Activated CD4-positive, alpha-beta T cell treated with anti-CD3 and anti-CD28 coated beads, Interleukin-2, amount 10 ng/mL, durations not matched to agents 7 days and 5 days (primary cell): Measurements from ENCODE around the gene MON2. TPM values are rescaled to one million over a fixed set of nuclear protein-coding genes. Genes with fewer than 3 reads are reported as not detected.
"Not testable (repeated sequence)": the region's sequence is repeated elsewhere in the genome, so short reads cannot be mapped to it uniquely, and the experiment has no call there.

Source experiments
- CTCF ChIA-PET: fragments of 350-600 bp; sonication (Branson Sonifier 250); formaldehyde crosslinking; loops from one replicate; lab custom pipeline; 2021; ENCODE audit warnings: antibody characterized with exemption; lab: Charles Lee
- POLR2A ChIA-PET: fragments of 350-600 bp; sonication (Branson Sonifier 250); formaldehyde crosslinking; loops from one replicate; lab custom pipeline; 2021; ENCODE audit warnings: antibody characterized with exemption; lab: Charles Lee
- DNase-seq: peaks from one replicate; pipeline ENCODE4 v3.0.0-alpha.2; 2020
- H3K27ac Mint-ChIP-seq: one replicate; pipeline ENCODE4 v1.8.0; 2021; ENCODE audit warnings: mild to moderate bottlenecking, moderate library complexity, mixed read lengths
- H3K27me3 Mint-ChIP-seq: one replicate; pipeline ENCODE4 v1.8.0; 2021; ENCODE audit warnings: mixed read lengths
- H3K36me3 Mint-ChIP-seq: one replicate; pipeline ENCODE4 v1.8.0; 2021; ENCODE audit warnings: low read depth, mixed read lengths
- H3K4me1 Mint-ChIP-seq: one replicate; pipeline ENCODE4 v1.8.0; 2021; ENCODE audit warnings: mixed read lengths
- H3K4me3 Mint-ChIP-seq: one replicate; pipeline ENCODE4 v1.8.0; 2021; ENCODE audit warnings: mild to moderate bottlenecking, moderate library complexity, mixed read lengths
- H3K9me3 Mint-ChIP-seq: one replicate; pipeline ENCODE4 v1.8.0; 2021; ENCODE audit warnings: mixed read lengths
- total RNA-seq, 2 experiments: library from RNA; stranded (reverse); gene quantifications; one replicate each; pipeline ENCODE4 v1.2.3, GENCODE V29; 2021

MON2 gene
- total RNA-seq, 2 experiments from 2014 or later = 44.2 to 48.7 TPM

DNA sequence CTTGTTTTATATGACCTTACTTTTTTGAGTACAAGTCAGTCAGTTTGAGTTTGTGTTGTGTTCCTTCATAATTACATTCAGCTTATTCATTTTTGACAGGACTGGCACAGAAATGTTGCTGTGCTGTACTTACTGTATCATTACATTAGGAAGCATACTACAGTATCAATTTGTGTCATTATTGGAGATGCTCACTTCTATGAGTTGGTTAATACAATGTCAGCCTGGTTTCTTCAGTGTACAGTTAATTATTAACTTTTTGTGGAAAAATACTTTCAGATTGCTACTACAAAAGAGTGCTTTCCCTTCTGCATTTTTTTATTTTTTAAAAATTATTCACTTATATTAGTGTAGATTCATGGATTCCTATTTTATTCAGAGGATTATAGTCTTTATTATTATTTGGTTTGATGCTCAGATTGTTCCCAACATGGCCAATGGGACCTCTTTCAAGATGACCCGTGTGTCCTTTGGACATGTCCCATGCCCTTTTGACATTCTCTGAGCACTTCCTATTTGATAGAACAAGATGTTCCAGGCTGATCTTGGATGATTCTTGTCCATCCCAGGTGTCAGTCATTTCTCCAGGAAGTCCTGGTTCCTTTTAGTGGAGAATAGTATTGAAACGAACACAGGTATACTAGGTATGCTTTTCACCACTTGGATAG lies 66.6 kb downstream of the MON2 start:
- Mint-ChIP-seq H3K27me3 (no peaks in the 10 kb centered on the region), H3K9me3 (no peaks in the 10 kb centered on the region), H3K36me3 (peaks cover 32% of the 10 kb centered on the region), H3K4me3 (no peak overlapping the region), H3K27ac (no peak overlapping the region), H3K4me1 (no peaks in the 10 kb centered on the region)
- DNase-seq = no peak
- POLR2A ChIA-PET = no interaction called here
- CTCF ChIA-PET = no interaction called here

DNA sequence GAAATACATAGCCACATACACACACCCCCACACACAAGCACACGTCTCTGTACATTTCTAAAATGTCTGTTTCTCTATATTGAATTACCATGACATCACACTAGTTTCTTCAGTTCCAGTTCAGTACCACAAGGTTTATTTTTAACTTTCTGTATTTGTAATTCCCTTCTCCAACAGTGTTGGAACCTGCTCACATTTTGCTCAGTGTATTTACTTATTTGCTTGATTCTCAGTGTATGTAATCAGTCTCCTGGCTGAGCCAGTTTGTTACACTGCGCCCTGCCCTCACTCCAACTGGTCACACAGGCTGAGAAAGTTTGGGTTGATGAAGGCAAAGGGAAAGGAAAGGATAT lies 67.1 kb downstream of the MON2 start:
- no peaks in the 10 kb centered on the region for H3K4me1 Mint-ChIP-seq
- POLR2A ChIA-PET = no interaction called here
- no peaks in the 10 kb centered on the region for H3K9me3 Mint-ChIP-seq
- H3K27ac Mint-ChIP-seq = no peak overlapping the region
- H3K27me3 Mint-ChIP-seq = no peaks in the 10 kb centered on the region
- H3K36me3 Mint-ChIP-seq = peaks cover 33% of the 10 kb centered on the region
- H3K4me3 Mint-ChIP-seq = no peak overlapping the region
- DNase-seq = no peak
- CTCF ChIA-PET = no interaction called here

DNA sequence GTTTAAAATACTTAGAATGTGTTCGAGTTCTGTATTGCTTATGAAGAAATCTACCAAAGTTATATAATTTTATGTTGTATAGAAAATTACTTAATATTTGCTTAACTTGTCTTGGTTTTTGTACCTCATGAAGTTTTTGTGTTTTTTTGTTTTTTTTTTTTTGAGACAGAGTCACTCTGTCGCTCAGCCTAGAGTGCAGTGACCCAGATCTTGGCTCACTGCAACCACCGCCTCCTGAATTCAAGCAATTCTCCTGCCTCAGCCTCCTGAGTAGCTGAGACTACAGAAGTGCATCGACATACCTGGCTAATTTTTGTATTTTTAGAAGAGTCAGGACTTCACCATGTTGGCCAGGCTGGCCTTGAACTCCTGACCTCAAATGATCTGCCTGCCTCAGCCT lies 69.9 kb downstream of the MON2 start:
- no peaks in the 10 kb centered on the region for H3K4me1 Mint-ChIP-seq
- no peak overlapping the region for H3K27ac Mint-ChIP-seq
- no peaks in the 10 kb centered on the region for H3K27me3 Mint-ChIP-seq

DNA sequence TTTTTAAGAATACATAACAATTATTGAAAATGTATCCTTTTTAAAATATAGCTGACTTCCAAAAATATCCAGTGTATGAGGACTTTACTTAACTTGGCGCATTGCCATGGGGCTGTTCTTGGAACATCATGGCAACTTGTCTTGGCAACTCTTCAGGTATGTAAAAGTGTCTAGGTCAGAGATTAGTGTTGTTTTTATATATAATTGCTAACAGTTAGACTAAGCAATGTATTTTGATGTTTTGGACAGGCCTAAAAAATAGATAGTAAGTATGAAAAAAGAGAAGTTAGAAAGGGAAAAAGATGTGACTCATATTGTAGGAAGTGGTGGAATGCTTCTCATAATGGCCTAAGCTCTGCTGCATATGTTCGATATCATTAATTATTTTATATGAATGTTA lies 70.9 kb downstream of the MON2 start:
- Mint-ChIP-seq H3K4me1 (peaks cover 2% of the 10 kb centered on the region), H3K27me3 (no peaks in the 10 kb centered on the region), H3K9me3 (no peaks in the 10 kb centered on the region), H3K4me3 (no peak overlapping the region), H3K27ac (no peak overlapping the region), H3K36me3 (peaks cover 32% of the 10 kb centered on the region)
- DNase-seq = no peak
- POLR2A ChIA-PET = interaction anchor here (0.7 kb wide), 1 partner anchor 40 kb away, joined by 3 read pairs; no protein-coding TSS in a partner anchor
- CTCF ChIA-PET = interaction anchor here (0.7 kb wide), 1 partner anchor 193 kb away, joined by 3 read pairs; no protein-coding TSS in a partner anchor

More for the DNA sequence above, 69.9 kb downstream of the MON2 start:
- Mint-ChIP-seq H3K4me3 (no peak overlapping the region), H3K36me3 (peaks cover 31% of the 10 kb centered on the region), H3K9me3 (no peaks in the 10 kb centered on the region)
- no peak for DNase-seq
- CTCF ChIA-PET = no interaction called here
- POLR2A ChIA-PET = no interaction called here

DNA sequence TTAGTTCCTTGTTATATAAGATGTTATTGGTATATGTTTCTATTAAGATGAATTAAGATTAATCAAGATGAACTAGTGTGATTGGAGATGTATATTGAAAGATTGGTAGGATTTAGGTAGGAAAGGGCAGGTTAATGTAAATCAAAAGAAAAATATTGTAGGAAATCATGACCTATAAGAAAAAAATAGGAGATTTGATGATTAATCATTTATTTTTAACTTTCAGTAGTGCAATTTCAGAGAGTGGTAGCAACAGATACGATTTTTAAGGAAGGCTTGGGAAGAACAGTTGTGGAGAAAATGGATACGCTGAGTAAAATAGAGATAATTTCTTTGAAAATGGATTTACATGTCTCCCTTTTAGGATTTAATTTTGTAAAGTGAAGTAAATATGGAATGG lies 73.7 kb downstream of the MON2 start:
- Mint-ChIP-seq H3K27me3 (no peaks in the 10 kb centered on the region), H3K27ac (no peak overlapping the region), H3K36me3 (peaks cover 30% of the 10 kb centered on the region), H3K9me3 (no peaks in the 10 kb centered on the region), H3K4me3 (no peak overlapping the region), H3K4me1 (peaks cover 4% of the 10 kb centered on the region)
- ChIA-PET POLR2A (no interaction called here), CTCF (no interaction called here)
- DNase-seq = no peak

DNA sequence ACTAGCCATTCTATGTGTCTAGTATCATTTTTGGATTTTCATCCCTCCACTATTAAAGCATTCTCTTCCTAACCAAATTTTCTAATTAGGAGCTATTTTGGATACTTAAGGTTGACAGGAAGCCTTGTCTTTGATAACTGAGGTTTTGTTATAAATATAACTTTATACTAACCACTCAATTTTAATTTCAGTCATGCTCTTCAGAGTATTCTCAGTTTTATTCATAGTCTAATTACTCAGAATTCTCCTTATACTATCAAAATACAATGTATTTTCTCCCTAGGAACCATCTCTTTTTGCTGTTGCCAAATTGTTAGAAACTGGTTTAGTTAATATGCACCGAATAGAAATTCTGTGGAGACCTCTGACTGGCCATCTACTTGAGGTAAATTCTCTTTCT lies 76.2 kb downstream of the MON2 start:
- Mint-ChIP-seq H3K4me3 (no peak overlapping the region), H3K9me3 (no peaks in the 10 kb centered on the region), H3K27ac (no peak overlapping the region), H3K4me1 (peaks cover 4% of the 10 kb centered on the region), H3K27me3 (no peaks in the 10 kb centered on the region), H3K36me3 (peaks cover 27% of the 10 kb centered on the region)
- ChIA-PET POLR2A (no interaction called here), CTCF (interaction anchor here (0.5 kb wide), 1 partner anchor 40 kb away, joined by 3 read pairs; no protein-coding TSS in a partner anchor)
- DNase-seq = no peak

DNA sequence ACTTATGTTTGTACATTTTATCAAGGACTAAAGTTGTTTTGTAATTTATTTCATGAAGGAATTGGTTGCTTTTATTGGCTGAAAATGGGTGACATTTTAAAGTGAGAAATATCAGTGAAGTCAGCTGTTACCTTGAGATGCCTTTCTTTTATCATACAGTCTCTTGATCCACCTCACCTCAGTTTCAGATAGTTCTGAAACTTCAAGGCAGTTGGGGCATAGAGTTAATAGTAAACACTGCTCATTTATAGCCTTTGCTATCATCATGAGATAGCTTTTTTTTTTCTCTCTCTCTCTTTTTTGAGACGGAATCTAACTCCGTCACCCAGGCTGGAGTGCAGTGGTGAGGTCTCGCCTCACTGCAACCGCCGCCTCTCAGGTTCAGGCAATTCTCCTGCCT lies 76.7 kb downstream of the MON2 start:
- Mint-ChIP-seq H3K36me3 (peaks cover 29% of the 10 kb centered on the region), H3K27ac (no peak overlapping the region), H3K4me3 (no peak overlapping the region), H3K9me3 (no peaks in the 10 kb centered on the region), H3K27me3 (no peaks in the 10 kb centered on the region), H3K4me1 (peaks cover 4% of the 10 kb centered on the region)
- POLR2A ChIA-PET = no interaction called here
- CTCF ChIA-PET = interaction anchor here (0.5 kb wide), 1 partner anchor 41 kb away, joined by 3 read pairs; no protein-coding TSS in a partner anchor
- no peak for DNase-seq

DNA sequence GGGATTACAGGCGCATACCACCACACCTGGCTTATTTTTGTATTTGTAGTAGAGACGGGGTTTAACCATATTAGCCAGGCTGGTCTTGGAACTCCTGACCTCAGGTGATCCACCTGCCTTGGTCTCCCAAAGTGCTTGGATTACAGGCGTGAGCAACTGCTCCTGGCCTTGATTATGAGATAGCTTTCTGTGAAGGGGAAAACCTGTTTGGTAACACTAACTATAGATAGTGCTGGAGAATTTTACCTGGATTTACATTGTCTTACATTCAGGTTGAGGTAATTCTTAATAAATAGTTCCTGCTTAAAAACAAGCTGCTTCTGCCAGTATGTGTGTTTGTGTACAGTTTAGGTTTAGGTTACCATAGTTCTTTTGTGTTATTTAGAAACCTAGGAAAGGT lies 77.1 kb downstream of the MON2 start:
- no peak for DNase-seq
- H3K4me3 Mint-ChIP-seq = no peak overlapping the region
- CTCF ChIA-PET = interaction anchor here (0.5 kb wide), 1 partner anchor 41 kb away, joined by 3 read pairs; no protein-coding TSS in a partner anchor
- no peak overlapping the region for H3K27ac Mint-ChIP-seq
- peaks cover 4% of the 10 kb centered on the region for H3K4me1 Mint-ChIP-seq
- H3K27me3 Mint-ChIP-seq = no peaks in the 10 kb centered on the region
- POLR2A ChIA-PET = no interaction called here
- no peaks in the 10 kb centered on the region for H3K9me3 Mint-ChIP-seq
- H3K36me3 Mint-ChIP-seq = peaks cover 28% of the 10 kb centered on the region

DNA sequence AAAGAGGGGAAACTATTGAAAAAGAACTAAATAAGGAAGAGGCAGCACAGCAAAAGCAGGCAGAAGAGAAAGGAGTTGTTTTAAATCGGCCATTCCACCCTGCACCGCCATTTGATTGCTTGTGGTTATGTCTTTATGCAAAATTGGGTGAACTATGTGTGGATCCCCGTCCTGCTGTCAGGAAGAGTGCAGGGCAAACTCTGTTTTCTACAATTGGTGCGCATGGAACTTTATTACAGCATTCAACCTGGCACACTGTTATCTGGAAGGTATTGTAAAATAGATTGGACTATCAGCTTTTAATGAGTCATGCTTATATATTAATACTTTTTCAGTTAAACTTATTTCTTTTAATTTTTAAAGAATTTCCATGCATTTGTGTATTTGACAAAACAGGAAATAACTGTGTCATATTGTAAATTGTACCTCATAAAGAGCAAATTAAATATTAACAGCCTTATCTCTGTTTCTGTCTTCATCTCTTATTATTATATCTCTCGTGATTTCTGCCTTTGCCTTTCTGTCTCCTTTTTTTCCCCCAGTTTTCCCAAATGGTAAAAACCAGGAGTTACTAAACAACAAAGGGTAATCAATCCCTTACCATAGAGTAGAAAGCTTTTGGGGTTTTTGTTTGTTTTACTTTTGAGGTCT lies 86.4 kb downstream of the MON2 start:
- no peaks in the 10 kb centered on the region for H3K4me1 Mint-ChIP-seq
- H3K36me3 Mint-ChIP-seq = peaks cover 43% of the 10 kb centered on the region
- H3K27ac Mint-ChIP-seq = no peak overlapping the region
- CTCF ChIA-PET = interaction anchor here (0.6 to 1.1 kb wide), 2 partner anchors 15 to 49 kb away, joined by 3 to 4 read pairs; no protein-coding TSS in a partner anchor
- POLR2A ChIA-PET = no interaction called here
- H3K4me3 Mint-ChIP-seq = no peak overlapping the region
- peaks cover 3% of the 10 kb centered on the region for H3K9me3 Mint-ChIP-seq
- DNase-seq = no peak
- H3K27me3 Mint-ChIP-seq = no peaks in the 10 kb centered on the region

DNA sequence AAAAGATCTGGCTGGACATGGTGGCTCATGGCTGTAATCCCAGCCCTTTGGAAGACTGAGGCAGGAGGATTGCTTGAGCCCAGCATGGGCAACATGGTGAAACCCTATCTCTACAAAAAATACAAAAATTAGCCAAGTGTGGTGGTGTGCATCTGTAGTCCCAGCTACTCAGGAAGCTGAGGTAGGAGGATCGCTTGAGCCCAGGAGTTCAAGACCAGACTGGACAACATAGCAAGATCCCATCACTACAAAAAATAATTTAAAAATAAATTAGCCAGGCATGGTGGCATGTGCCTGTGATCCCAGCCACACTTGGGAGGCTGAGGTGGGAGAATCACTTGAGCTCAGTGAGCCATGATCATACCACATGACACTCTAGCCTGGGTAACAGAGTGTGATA lies 92.7 kb downstream of the MON2 start:
- H3K4me1 Mint-ChIP-seq, H3K4me3 Mint-ChIP-seq, DNase-seq, POLR2A ChIA-PET, H3K27me3 Mint-ChIP-seq, H3K9me3 Mint-ChIP-seq, H3K27ac Mint-ChIP-seq: not testable (repeated sequence)
- CTCF ChIA-PET = interaction anchor here (0.6 to 1.7 kb wide), 2 partner anchors 22 to 83 kb away, joined by 3 to 4 read pairs; no protein-coding TSS in a partner anchor
- H3K36me3 Mint-ChIP-seq = peaks cover 42% of the 10 kb centered on the region

DNA sequence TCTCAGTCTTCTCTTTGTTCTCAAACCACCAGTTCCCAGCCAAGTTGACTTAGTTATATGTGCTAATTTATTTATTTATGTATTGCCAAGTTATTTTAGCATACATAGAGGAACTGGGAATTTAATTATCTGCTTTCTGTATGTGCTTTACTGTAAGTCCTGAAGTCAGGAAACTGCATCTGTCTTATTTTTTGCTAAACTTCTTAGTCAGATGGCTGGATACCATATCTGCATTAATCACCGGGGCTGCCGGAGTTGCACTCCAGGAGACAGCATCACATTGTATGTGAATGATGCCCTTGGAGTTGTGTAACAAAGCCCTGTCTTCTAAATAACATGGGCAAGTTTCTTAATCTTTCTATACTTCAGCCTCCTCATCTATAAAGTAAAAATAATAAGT lies 96.2 kb downstream of the MON2 start:
- Mint-ChIP-seq H3K4me1 (no peaks in the 10 kb centered on the region), H3K4me3 (no peak overlapping the region), H3K9me3 (no peaks in the 10 kb centered on the region), H3K27ac (no peak overlapping the region), H3K27me3 (no peaks in the 10 kb centered on the region), H3K36me3 (peaks cover 33% of the 10 kb centered on the region)
- DNase-seq = no peak
- CTCF ChIA-PET = no interaction called here
- POLR2A ChIA-PET = no interaction called here

DNA sequence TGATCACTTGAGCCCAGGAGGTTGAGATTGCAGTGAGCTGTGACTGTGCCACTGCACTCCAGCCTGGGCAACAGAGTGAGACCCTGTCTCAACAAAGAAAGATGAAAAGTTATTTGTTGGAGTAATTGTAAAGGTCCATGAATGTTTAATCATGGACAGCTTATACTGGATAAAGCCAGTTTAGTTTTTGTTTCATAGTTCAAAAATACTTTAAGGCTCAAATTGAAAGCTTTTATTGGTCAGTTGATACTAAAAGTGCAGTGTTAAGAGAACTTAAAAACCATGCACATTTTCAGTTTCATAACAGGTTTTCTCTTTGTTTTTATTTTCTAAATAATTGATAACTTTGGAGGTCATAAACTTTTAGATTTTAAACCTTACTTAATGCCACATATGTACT lies 108.4 kb downstream of the MON2 start:
- ChIA-PET CTCF (interaction anchor here (1.3 kb wide), 1 partner anchor 137 kb away, joined by 3 read pairs; no protein-coding TSS in a partner anchor), POLR2A (no interaction called here)
- no peak for DNase-seq
- Mint-ChIP-seq H3K36me3 (peaks cover 17% of the 10 kb centered on the region), H3K27ac (no peak overlapping the region), H3K27me3 (no peaks in the 10 kb centered on the region), H3K4me3 (no peak overlapping the region), H3K4me1 (no peaks in the 10 kb centered on the region), H3K9me3 (no peaks in the 10 kb centered on the region)

DNA sequence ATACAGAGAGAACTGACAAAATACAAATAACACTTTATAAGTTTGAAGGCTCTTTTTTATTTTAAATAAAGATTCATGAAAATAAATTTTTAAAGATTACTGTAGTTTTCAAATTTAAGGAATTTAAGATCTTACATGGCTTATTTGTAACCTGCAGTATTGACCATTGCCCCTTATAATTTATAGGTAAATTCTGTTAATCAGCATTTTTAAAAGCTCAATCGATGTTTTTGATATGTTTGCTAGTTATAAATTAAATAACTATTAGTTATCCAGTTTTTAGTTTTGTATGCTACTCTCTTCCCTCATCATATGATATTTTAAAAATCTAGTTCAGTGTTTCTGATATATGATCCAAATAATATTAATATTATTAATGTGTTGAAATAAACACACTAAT lies 109.9 kb downstream of the MON2 start:
- Mint-ChIP-seq H3K27me3 (no peaks in the 10 kb centered on the region), H3K4me1 (no peaks in the 10 kb centered on the region), H3K4me3 (no peak overlapping the region), H3K27ac (no peak overlapping the region), H3K9me3 (no peaks in the 10 kb centered on the region), H3K36me3 (peaks cover 13% of the 10 kb centered on the region)
- CTCF ChIA-PET = no interaction called here
- no peak for DNase-seq
- POLR2A ChIA-PET = no interaction called here
